Measurements from ENCODE around the gene AP2S1. TPM values are rescaled to one million over a fixed set of nuclear protein-coding genes. Genes with fewer than 3 reads are reported as not detected.
A peak's percentile ranks its signal among the peaks of the same experiment; 100 is the strongest.
"Not testable (repeated sequence)": the region's sequence is repeated elsewhere in the genome, so short reads cannot be mapped to it uniquely, and the experiment has no call there.

AP2S1 gene
- total RNA-seq, 1 donor from 2014 or later = 120 TPM

DNA sequence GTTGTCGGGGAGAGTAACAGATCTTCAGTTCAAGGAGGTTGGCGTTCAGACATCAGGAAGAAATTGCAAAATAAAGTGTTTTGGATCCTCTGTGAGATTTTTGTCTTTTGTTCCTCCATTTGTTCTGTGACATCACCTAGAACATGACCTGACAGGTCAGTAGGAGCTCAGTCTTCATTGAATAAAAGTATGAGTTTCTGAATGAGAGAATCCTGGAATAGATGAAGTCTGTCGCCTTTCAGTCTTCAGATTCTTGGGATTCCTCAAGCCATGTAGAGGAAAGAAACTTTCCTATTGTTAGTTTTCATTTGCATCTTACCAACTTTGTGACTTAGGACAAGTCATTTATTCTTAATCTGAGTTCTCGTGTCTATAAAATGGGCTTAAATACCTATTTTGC, 24.6 kb upstream of the AP2S1 start:
- Histone ChIP-seq H3K9me3 (no peaks in the 10 kb centered on the region), H3K27ac (no peak overlapping the region), H3K4me1 (no peaks in the 10 kb centered on the region), H3K4me3 (no peak overlapping the region), H3K27me3 (ENCODE audit: low read depth) (no peaks in the 10 kb centered on the region), H3K36me3 (peaks cover 9% of the 10 kb centered on the region)
- ATAC-seq = no peak
- intact Hi-C loops (cut with DNase I) = no loop called here
- DNase-seq = no peak
- TF ChIP-seq, protein P1, sequence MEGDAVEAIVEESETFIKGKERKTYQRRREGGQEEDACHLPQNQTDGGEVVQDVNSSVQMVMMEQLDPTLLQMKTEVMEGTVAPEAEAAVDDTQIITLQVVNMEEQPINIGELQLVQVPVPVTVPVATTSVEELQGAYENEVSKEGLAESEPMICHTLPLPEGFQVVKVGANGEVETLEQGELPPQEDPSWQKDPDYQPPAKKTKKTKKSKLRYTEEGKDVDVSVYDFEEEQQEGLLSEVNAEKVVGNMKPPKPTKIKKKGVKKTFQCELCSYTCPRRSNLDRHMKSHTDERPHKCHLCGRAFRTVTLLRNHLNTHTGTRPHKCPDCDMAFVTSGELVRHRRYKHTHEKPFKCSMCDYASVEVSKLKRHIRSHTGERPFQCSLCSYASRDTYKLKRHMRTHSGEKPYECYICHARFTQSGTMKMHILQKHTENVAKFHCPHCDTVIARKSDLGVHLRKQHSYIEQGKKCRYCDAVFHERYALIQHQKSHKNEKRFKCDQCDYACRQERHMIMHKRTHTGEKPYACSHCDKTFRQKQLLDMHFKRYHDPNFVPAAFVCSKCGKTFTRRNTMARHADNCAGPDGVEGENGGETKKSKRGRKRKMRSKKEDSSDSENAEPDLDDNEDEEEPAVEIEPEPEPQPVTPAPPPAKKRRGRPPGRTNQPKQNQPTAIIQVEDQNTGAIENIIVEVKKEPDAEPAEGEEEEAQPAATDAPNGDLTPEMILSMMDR (IDR thresholded peaks at IDR 0.05) = no peak

DNA sequence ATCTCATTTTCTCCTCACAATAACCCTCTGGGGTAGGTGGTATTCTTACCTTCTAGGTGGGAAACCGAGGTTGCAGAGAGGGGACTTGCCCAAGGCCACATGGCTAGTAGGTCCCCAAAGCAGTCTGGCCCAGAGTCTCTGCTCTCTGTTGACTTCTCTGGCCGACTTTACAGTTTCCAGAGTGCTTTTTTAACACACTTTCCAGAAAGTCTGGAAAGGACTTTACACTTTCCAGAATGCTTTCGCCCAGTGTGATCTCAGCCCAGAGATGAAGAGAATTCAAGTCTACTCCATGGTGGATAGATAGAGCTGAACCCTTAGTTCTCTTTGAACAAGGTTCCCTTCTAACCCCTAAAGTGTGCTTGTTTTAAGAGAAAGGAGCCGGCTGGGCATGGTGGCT, 22.3 kb upstream of the AP2S1 start:
- H3K9me3 ChIP-seq = no peaks in the 10 kb centered on the region
- H3K4me1 ChIP-seq = peaks cover 13% of the 10 kb centered on the region
- H3K27ac ChIP-seq = no peak overlapping the region
- intact Hi-C loops (cut with DNase I) = no loop called here
- no peak overlapping the region for H3K4me3 ChIP-seq
- H3K36me3 ChIP-seq = no peaks in the 10 kb centered on the region
- DNase-seq = no peak
- H3K27me3 ChIP-seq (ENCODE audit: low read depth) = no peaks in the 10 kb centered on the region
- no peak for ATAC-seq
- TF ChIP-seq, protein P1 (IDR thresholded peaks at IDR 0.05) = no peak

DNA sequence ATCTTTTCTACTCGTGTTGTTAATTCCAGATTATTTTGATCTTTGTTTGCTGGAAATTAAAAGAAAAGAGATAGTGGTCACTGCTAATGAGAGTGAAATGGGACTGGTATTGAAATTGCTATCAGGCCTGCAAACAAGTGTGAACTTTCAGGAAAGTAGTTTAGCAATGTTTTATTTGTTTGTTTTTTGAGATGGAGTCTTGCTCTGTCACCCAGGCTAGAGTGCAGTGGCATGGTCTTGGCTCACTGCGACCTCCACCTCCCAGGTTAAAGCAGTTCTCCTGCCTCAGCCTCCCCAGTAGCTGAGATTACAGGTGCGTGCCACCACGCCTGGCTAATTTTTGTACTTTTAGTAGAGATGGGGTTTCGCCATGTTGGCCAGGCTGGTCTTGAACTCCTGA, 20.5 kb upstream of the AP2S1 start:
- H3K4me3 ChIP-seq; intact Hi-C loops (cut with DNase I); H3K27me3 ChIP-seq (ENCODE audit: low read depth); H3K27ac ChIP-seq; ATAC-seq; DNase-seq; H3K36me3 ChIP-seq; H3K9me3 ChIP-seq: not testable (repeated sequence)
- peaks cover 31% of the 10 kb centered on the region for H3K4me1 ChIP-seq

DNA sequence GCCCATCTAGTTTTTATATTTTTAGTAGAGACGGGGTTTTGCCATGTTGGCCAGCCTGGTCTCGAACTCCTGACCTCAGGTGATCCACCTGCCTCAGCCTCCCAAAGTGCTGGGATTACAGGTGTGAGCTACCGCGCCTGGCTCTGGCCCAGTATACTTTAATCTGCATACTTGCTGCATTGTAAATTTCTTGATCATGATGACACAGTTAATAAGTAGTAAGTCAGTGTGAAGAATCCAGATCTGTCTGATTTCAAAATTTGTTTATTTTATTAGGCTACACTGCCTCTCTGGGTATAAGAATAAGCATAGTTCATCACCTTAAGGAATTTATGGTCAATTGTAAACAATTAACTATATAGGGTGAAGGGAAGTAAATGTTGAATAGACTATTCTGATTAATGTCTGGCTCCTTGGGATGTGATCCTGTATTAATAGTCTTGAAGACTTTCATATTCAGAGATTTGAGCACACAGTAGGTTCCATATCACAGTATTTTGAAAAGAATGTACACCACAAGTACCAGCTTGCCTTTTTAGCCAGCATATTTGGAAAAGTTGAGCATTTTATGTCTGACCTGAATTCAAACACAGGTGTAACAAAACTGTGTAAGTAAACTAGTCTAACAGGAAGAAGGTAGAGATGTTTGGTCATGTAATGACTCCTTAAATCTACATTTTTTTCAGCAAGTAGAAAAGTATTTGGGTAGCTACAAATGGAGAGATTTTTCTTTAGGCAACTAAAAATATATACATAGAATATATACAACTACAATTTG, 17.6 kb upstream of the AP2S1 start:
- Histone ChIP-seq H3K4me3 (no peak overlapping the region), H3K36me3 (no peaks in the 10 kb centered on the region), H3K4me1 (peaks cover 59% of the 10 kb centered on the region), H3K27me3 (ENCODE audit: low read depth) (no peaks in the 10 kb centered on the region), H3K9me3 (no peaks in the 10 kb centered on the region), H3K27ac (peak overlapping the region; percentile 6)
- DNase-seq (no peak), ATAC-seq (no peak)
- TF ChIP-seq, protein P1 (IDR thresholded peaks at IDR 0.05) = no peak
- intact Hi-C loops (cut with DNase I) = loop anchor here (10.0 kb wide), 1 partner anchor 47 kb away; no protein-coding TSS in a partner anchor

DNA sequence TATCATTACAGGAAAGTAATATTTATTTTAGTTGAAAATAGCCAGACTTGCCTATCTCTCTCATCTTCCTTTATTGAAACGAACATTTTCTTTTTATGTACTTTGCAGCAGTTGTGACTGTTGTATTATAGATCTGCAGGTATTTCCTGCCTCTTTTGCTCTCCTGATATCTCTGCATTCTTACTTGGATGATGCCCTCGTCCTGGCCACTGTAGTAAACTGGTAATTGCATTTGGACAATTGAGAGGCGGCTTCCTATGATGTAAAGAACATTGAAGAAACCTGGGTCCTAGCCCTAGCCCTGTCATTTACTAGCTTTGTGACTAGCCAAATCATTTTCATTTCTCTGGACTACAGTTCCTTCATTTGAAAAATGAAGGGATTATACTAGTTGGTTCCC, 16.5 kb upstream of the AP2S1 start:
- Histone ChIP-seq H3K9me3 (no peaks in the 10 kb centered on the region), H3K36me3 (no peaks in the 10 kb centered on the region), H3K27ac (no peak overlapping the region), H3K27me3 (ENCODE audit: low read depth) (no peaks in the 10 kb centered on the region), H3K4me3 (no peak overlapping the region), H3K4me1 (peaks cover 70% of the 10 kb centered on the region)
- TF ChIP-seq, protein P1 (IDR thresholded peaks at IDR 0.05) = no peak
- ATAC-seq (no peak), DNase-seq (no peak)
- intact Hi-C loops (cut with DNase I) = loop anchor here (10.0 kb wide), 1 partner anchor 48 kb away; no protein-coding TSS in a partner anchor

DNA sequence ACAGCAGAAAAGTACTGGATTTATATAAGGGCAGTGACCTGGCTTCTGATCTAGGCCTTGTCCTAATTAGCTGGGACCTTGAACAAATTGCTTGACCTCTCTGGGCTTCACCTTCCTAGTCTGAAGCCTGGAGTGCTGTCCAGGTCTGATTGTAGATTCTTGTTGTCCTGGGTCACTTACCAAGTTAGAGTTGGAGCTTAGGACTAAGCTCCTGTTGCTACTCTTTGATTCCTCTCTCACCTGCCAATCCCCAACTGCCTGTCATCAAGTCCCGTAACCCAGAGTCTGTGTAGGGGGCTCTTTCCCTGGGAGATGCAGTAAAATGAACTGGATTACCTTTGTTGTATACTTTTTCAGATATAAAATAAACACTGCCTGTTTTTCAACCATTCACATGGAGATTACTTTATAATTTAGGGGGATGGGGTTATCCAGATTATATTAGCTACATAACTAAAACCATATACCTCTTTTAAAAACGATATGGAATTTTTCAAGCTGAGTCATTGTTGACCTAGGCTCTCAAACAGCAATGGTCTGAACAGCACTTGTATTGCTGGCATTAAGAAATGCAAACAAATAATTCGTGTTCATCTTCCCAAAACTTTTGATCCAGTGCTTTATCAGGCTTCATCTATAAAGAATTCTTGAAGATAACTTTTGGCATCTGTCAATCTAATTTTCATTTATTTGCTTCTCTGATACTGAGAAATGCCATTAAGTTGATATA, 15.9 kb upstream of the AP2S1 start:
- no peak for DNase-seq
- intact Hi-C loops (cut with DNase I) = loop anchor here (10.0 kb wide), 1 partner anchor 48 kb away; no protein-coding TSS in a partner anchor
- TF ChIP-seq, protein P1 (IDR thresholded peaks at IDR 0.05) = no peak
- ATAC-seq = no peak
- peaks cover 75% of the 10 kb centered on the region for H3K4me1 ChIP-seq
- no peaks in the 10 kb centered on the region for H3K27me3 ChIP-seq (ENCODE audit: low read depth)
- peak overlapping the region; percentile 48 for H3K27ac ChIP-seq
- no peaks in the 10 kb centered on the region for H3K36me3 ChIP-seq
- H3K9me3 ChIP-seq = no peaks in the 10 kb centered on the region
- no peak overlapping the region for H3K4me3 ChIP-seq
